ENCODE data around the gene BUD31. TPM values are rescaled to one million over a fixed set of nuclear protein-coding genes. Genes with fewer than 3 reads are reported as not detected.
A peak's percentile ranks its signal among the peaks of the same experiment; 100 is the strongest.

The BUD31 gene
- total and polyA plus RNA-seq, 4 experiments from 2014 or later, result 60.0 to 175 (median 112) TPM

GRCh38 chr7:99451936-99452335 is 43.2 kb downstream of the BUD31 start:
- H3K27ac ChIP-seq (ENCODE audit: low read depth, low read length), result no peak overlapping the region
- Mint-ChIP-seq H3K4me3 (no peak overlapping the region), H3K27me3 (no peaks in the 10 kb centered on the region), H3K36me3 (peaks cover 14 to 56% of the 10 kb centered on the region in 2 donors), H3K4me1 (peaks cover 0 to 5% (median 1%) of the 10 kb centered on the region in 4 donors), H3K9me3 (no peaks in the 10 kb centered on the region), H3K27ac (peak overlapping the region in 1 of 7 donors; percentile 12)
- no peaks in the 10 kb centered on the region for H3K4me1 ChIP-seq (ENCODE audit: insufficient read depth, low read length)
- ChIA-PET CTCF (ENCODE audit: partially characterized antibody) (no interaction called here), POLR2A (ENCODE audit: partially characterized antibody) (no interaction called here)
- no peak overlapping the region for H3K4me3 ChIP-seq (ENCODE audit: low read length in 2 of 2)
- intact Hi-C loops (cut with micrococcal nuclease), result no loop called here
- no peaks in the 10 kb centered on the region for H3K27me3 ChIP-seq (ENCODE audit: insufficient read depth, low read length)
- H3K9me3 ChIP-seq (ENCODE audit: control insufficient read depth in 1 of 2, low read length in 2 of 2), result no peaks in the 10 kb centered on the region
- H3K36me3 ChIP-seq (ENCODE audit: insufficient read depth, low read length), result peaks cover 55% of the 10 kb centered on the region
- DNase-seq, result no peak

GRCh38 chr7:99452541-99452940 is 43.8 kb downstream of the BUD31 start:
- DNase-seq, result no peak
- Histone ChIP-seq H3K4me1 (ENCODE audit: insufficient read depth, low read length) (no peaks in the 10 kb centered on the region), H3K9me3 (ENCODE audit: control insufficient read depth in 1 of 2, low read length in 2 of 2) (no peaks in the 10 kb centered on the region), H3K27me3 (ENCODE audit: insufficient read depth, low read length) (no peaks in the 10 kb centered on the region), H3K36me3 (ENCODE audit: insufficient read depth, low read length) (peaks cover 61% of the 10 kb centered on the region), H3K27ac (ENCODE audit: low read depth, low read length) (no peak overlapping the region), H3K4me3 (ENCODE audit: low read length in 2 of 2) (no peak overlapping the region)
- Mint-ChIP-seq H3K36me3 (peaks cover 16 to 59% of the 10 kb centered on the region in 2 donors), H3K4me1 (peaks cover 0 to 5% (median 1%) of the 10 kb centered on the region in 4 donors), H3K4me3 (no peak overlapping the region), H3K9me3 (no peaks in the 10 kb centered on the region), H3K27me3 (no peaks in the 10 kb centered on the region), H3K27ac (peak overlapping the region in 1 of 7 donors; percentile 12)
- ChIA-PET POLR2A (ENCODE audit: partially characterized antibody) (no interaction called here), CTCF (ENCODE audit: partially characterized antibody) (no interaction called here)
- intact Hi-C loops (cut with micrococcal nuclease), result no loop called here

- no peak for DNase-seq
- CTCF ChIA-PET (ENCODE audit: partially characterized antibody), result no interaction called here
Measured at GRCh38 chr7:99453105-99453504, 44.3 kb downstream of the BUD31 start.

GRCh38 chr7:99455874-99456273 is 47.1 kb downstream of the BUD31 start:
- H3K36me3 Mint-ChIP-seq, result peaks cover 30 to 71% of the 10 kb centered on the region in 2 donors
- H3K4me3 Mint-ChIP-seq, result no peak overlapping the region

More at GRCh38 chr7:99453105-99453504, 44.3 kb downstream of the BUD31 start:
- Histone ChIP-seq H3K9me3 (ENCODE audit: control insufficient read depth in 1 of 2, low read length in 2 of 2) (no peaks in the 10 kb centered on the region), H3K4me1 (ENCODE audit: insufficient read depth, low read length) (no peaks in the 10 kb centered on the region), H3K4me3 (ENCODE audit: low read length in 2 of 2) (no peak overlapping the region), H3K27ac (ENCODE audit: low read depth, low read length) (no peak overlapping the region), H3K36me3 (ENCODE audit: insufficient read depth, low read length) (peaks cover 61% of the 10 kb centered on the region), H3K27me3 (ENCODE audit: insufficient read depth, low read length) (no peaks in the 10 kb centered on the region)
- Mint-ChIP-seq H3K27me3 (no peaks in the 10 kb centered on the region), H3K4me1 (peaks cover 0 to 5% (median 1%) of the 10 kb centered on the region in 4 donors), H3K9me3 (no peaks in the 10 kb centered on the region), H3K36me3 (peaks cover 21 to 61% of the 10 kb centered on the region in 2 donors), H3K4me3 (no peak overlapping the region), H3K27ac (peak overlapping the region in 1 of 7 donors; percentile 29)
- POLR2A ChIA-PET (ENCODE audit: partially characterized antibody), result no interaction called here
- intact Hi-C loops (cut with micrococcal nuclease), result no loop called here

GRCh38 chr7:99456288-99456687 is 47.5 kb downstream of the BUD31 start:
- no peaks in the 10 kb centered on the region for H3K9me3 ChIP-seq (ENCODE audit: control insufficient read depth in 1 of 2, low read length in 2 of 2)
- H3K4me1 ChIP-seq (ENCODE audit: insufficient read depth, low read length), result peaks cover 13% of the 10 kb centered on the region
- CTCF ChIA-PET (ENCODE audit: partially characterized antibody), result no interaction called here
- peaks cover 55% of the 10 kb centered on the region for H3K36me3 ChIP-seq (ENCODE audit: insufficient read depth, low read length)
- intact Hi-C loops (cut with micrococcal nuclease), result no loop called here
- Mint-ChIP-seq H3K4me3 (no peak overlapping the region), H3K27ac (peak overlapping the region in 1 of 7 donors; percentile 38), H3K9me3 (no peaks in the 10 kb centered on the region), H3K4me1 (peaks cover 10 to 21% (median 15%) of the 10 kb centered on the region in 4 donors), H3K27me3 (no peaks in the 10 kb centered on the region), H3K36me3 (peaks cover 27 to 68% of the 10 kb centered on the region in 2 donors)
- DNase-seq, result no peak
- no peak overlapping the region for H3K27ac ChIP-seq (ENCODE audit: low read depth, low read length)
- H3K27me3 ChIP-seq (ENCODE audit: insufficient read depth, low read length), result no peaks in the 10 kb centered on the region
- POLR2A ChIA-PET (ENCODE audit: partially characterized antibody), result interaction anchor here (0.6 kb wide), 1 partner anchor 28 kb away, joined by 3 read pairs; no protein-coding TSS in a partner anchor
- H3K4me3 ChIP-seq (ENCODE audit: low read length in 2 of 2), result no peak overlapping the region

More at GRCh38 chr7:99455874-99456273, 47.1 kb downstream of the BUD31 start:
- peaks cover 9% of the 10 kb centered on the region for H3K4me1 ChIP-seq (ENCODE audit: insufficient read depth, low read length)
- intact Hi-C loops (cut with micrococcal nuclease), result no loop called here
- DNase-seq, result no peak
- CTCF ChIA-PET (ENCODE audit: partially characterized antibody), result no interaction called here
- H3K4me3 ChIP-seq (ENCODE audit: low read length in 2 of 2), result no peak overlapping the region
- H3K36me3 ChIP-seq (ENCODE audit: insufficient read depth, low read length), result peaks cover 58% of the 10 kb centered on the region
- H3K27me3 ChIP-seq (ENCODE audit: insufficient read depth, low read length), result no peaks in the 10 kb centered on the region
- H3K27ac Mint-ChIP-seq, result no peak overlapping the region
- POLR2A ChIA-PET (ENCODE audit: partially characterized antibody), result interaction anchor here (0.6 kb wide), 1 partner anchor 28 kb away, joined by 3 read pairs; no protein-coding TSS in a partner anchor
- no peaks in the 10 kb centered on the region for H3K9me3 Mint-ChIP-seq
- no peaks in the 10 kb centered on the region for H3K27me3 Mint-ChIP-seq
- peaks cover 10 to 20% (median 13%) of the 10 kb centered on the region in 4 donors for H3K4me1 Mint-ChIP-seq
- H3K27ac ChIP-seq (ENCODE audit: low read depth, low read length), result no peak overlapping the region
- H3K9me3 ChIP-seq (ENCODE audit: control insufficient read depth in 1 of 2, low read length in 2 of 2), result no peaks in the 10 kb centered on the region

- DNase-seq, result no peak
- Histone ChIP-seq H3K27ac (ENCODE audit: low read depth, low read length) (no peak overlapping the region), H3K4me1 (ENCODE audit: insufficient read depth, low read length) (peaks cover 18% of the 10 kb centered on the region), H3K9me3 (ENCODE audit: control insufficient read depth in 1 of 2, low read length in 2 of 2) (no peaks in the 10 kb centered on the region), H3K27me3 (ENCODE audit: insufficient read depth, low read length) (no peaks in the 10 kb centered on the region), H3K4me3 (ENCODE audit: low read length in 2 of 2) (no peak overlapping the region), H3K36me3 (ENCODE audit: insufficient read depth, low read length) (peaks cover 55% of the 10 kb centered on the region)
- ChIA-PET POLR2A (ENCODE audit: partially characterized antibody) (no interaction called here), CTCF (ENCODE audit: partially characterized antibody) (no interaction called here)
- H3K9me3 Mint-ChIP-seq, result no peaks in the 10 kb centered on the region
- H3K27ac Mint-ChIP-seq, result peak overlapping the region in 2 of 7 donors; percentile 36 to 38
- no peaks in the 10 kb centered on the region for H3K27me3 Mint-ChIP-seq
- peaks cover 27 to 68% of the 10 kb centered on the region in 2 donors for H3K36me3 Mint-ChIP-seq
- peaks cover 10 to 23% (median 17%) of the 10 kb centered on the region in 4 donors for H3K4me1 Mint-ChIP-seq
- intact Hi-C loops (cut with micrococcal nuclease), result no loop called here
- H3K4me3 Mint-ChIP-seq, result no peak overlapping the region
Measured at GRCh38 chr7:99457050-99457649, 48.4 kb downstream of the BUD31 start.

- H3K4me1 Mint-ChIP-seq, result peaks cover 11 to 30% (median 19%) of the 10 kb centered on the region in 4 donors
Measured at GRCh38 chr7:99457650-99458493, 49.1 kb downstream of the BUD31 start.

More at GRCh38 chr7:99457650-99458493, 49.1 kb downstream of the BUD31 start:
- CTCF ChIA-PET (ENCODE audit: partially characterized antibody), result no interaction called here
- Mint-ChIP-seq H3K9me3 (no peaks in the 10 kb centered on the region), H3K36me3 (peaks cover 27 to 70% of the 10 kb centered on the region in 2 donors), H3K4me3 (no peak overlapping the region), H3K27ac (peak overlapping the region in 2 of 7 donors; percentile 11 to 43), H3K27me3 (no peaks in the 10 kb centered on the region)
- POLR2A ChIA-PET (ENCODE audit: partially characterized antibody), result no interaction called here
- H3K9me3 ChIP-seq (ENCODE audit: control insufficient read depth in 1 of 2, low read length in 2 of 2), result no peaks in the 10 kb centered on the region
- H3K27me3 ChIP-seq (ENCODE audit: insufficient read depth, low read length), result no peaks in the 10 kb centered on the region
- no peak overlapping the region for H3K27ac ChIP-seq (ENCODE audit: low read depth, low read length)
- H3K4me1 ChIP-seq (ENCODE audit: insufficient read depth, low read length), result peaks cover 22% of the 10 kb centered on the region
- no peak for DNase-seq
- intact Hi-C loops (cut with micrococcal nuclease), result no loop called here
- peaks cover 60% of the 10 kb centered on the region for H3K36me3 ChIP-seq (ENCODE audit: insufficient read depth, low read length)
- no peak overlapping the region for H3K4me3 ChIP-seq (ENCODE audit: low read length in 2 of 2)

Data from CD4-positive, alpha-beta memory T cell (primary cell).